Measurements from ENCODE around the gene SLC44A1. TPM values are rescaled to one million over a fixed set of nuclear protein-coding genes. Genes with fewer than 3 reads are reported as not detected.

Gene SLC44A1
- total and polyA plus RNA-seq, 12 donors, result 6.8 to 73.1 (median 36.3) TPM

GRCh38 chr9:105333076-105333475 is 88.6 kb downstream of the SLC44A1 start:
- H3K4me3 ChIP-seq, result no peak overlapping the region
- peaks cover 0 to 5% of the 10 kb centered on the region in 2 donors for H3K36me3 ChIP-seq (replicated peaks in 1 of 2)
- no peaks in the 10 kb centered on the region for H3K27me3 ChIP-seq
- no peak for DNase-seq
- no peaks in the 10 kb centered on the region for H3K9me3 ChIP-seq (replicated peaks in 1 of 3)
- peaks cover 0 to 14% of the 10 kb centered on the region in 2 donors for H3K4me1 ChIP-seq (replicated peaks in 1 of 2)
- 93 to 100% (median 99%) methylated on average over 1 of the region's 1 CpG for WGBS, 4 donors
- TF ChIP-seq CTCF (IDR thresholded peaks at IDR 0.05), result no peak
- no peak for TF ChIP-seq POLR2A (IDR thresholded peaks at IDR 0.05)
- H3K27ac ChIP-seq, result no peak overlapping the region
- intact Hi-C loops (cut with DNase I), result no loop called here

DNA sequence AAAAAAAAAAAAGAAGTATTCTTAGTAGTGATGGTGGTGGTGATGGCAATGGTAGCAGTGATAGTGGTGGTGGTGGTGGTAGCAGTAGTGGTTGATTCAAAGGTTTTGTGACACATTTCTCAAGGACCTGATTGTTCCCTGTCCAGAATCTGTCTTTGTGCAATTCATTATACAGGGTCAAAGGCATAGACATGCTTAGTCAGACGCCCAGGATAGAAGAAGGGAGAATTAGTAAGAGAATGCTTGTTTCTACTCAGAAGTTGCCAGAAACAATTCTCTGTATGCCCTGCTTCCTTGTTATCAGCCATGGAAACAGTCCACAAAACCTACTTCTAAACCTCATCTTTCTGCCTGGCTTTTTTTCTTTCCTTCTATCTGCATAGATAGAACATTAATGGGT is 89.4 kb downstream of the SLC44A1 start:
- Histone ChIP-seq H3K27me3 (no peaks in the 10 kb centered on the region), H3K4me3 (no peak overlapping the region), H3K4me1 (replicated peaks in 1 of 2) (peaks cover 0 to 14% of the 10 kb centered on the region in 2 donors), H3K36me3 (replicated peaks in 1 of 2) (peaks cover 0 to 5% of the 10 kb centered on the region in 2 donors), H3K9me3 (replicated peaks in 1 of 3) (no peaks in the 10 kb centered on the region), H3K27ac (peak overlapping the region in 1 of 5 donors; percentile 35)
- DNase-seq, result peak in 1 of 7 donors; percentile 10
- intact Hi-C loops (cut with DNase I), result no loop called here
- 18 to 52% (median 48%) methylated on average over 1 of the region's 1 CpG for WGBS, 4 donors
- TF ChIP-seq CTCF (IDR thresholded peaks at IDR 0.05) (no peak), POLR2A (IDR thresholded peaks at IDR 0.05) (no peak)

DNA sequence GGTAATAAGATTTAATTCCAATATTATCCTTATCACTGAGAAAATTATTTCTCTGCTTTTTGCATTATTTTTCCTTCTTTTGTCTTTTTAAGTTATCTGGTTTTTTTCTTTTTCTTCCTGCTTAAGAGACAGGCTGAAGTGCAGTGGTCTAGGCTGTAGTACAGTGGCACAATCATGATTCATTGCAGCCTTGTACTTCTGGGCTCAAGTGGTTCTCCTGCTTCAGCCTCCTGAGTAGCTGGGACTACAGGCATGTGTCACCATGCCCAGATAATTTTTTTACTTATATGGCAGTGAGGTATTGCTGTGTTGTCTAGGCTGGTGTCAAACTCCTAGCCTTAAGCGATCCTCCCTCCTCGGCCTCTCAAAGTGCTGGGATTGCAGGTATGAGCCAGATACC is 93.9 kb downstream of the SLC44A1 start:
- Histone ChIP-seq H3K27me3 (no peaks in the 10 kb centered on the region), H3K9me3 (replicated peaks in 1 of 3) (no peaks in the 10 kb centered on the region), H3K4me3 (no peak overlapping the region), H3K27ac (no peak overlapping the region), H3K36me3 (replicated peaks in 1 of 2) (peaks cover 0 to 5% of the 10 kb centered on the region in 2 donors), H3K4me1 (replicated peaks in 1 of 2) (peaks cover 0 to 22% of the 10 kb centered on the region in 2 donors)
- no peak for DNase-seq
- TF ChIP-seq CTCF (IDR thresholded peaks at IDR 0.05) (no peak), POLR2A (IDR thresholded peaks at IDR 0.05) (no peak)
- 97 to 100% (median 100%) methylated on average over 2 of the region's 2 CpGs for WGBS, 4 donors
- intact Hi-C loops (cut with DNase I), result loop anchor here in 1 of 2 donors (5.0 kb wide), 1 partner anchor 161 kb away; no protein-coding TSS in a partner anchor

DNA sequence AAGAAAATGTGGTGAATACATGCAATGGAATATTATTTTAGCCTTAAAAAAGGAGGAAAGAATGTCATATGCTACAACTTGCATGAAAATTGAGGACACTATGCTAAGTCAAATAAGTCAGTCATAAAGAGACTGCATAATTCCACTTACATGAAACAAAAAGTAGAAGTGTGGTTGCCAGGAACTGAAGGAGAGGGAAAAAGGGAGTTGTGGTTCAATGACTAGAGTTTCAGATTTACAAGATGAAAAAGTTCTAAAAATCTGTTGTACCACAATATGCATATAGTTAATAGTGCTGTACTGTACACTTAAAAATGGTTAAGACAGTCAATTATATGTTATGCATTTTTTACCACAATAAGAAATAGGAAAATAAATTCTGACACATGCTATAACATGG is 95.4 kb downstream of the SLC44A1 start:
- no peak for TF ChIP-seq POLR2A (IDR thresholded peaks at IDR 0.05)
- no peak for TF ChIP-seq CTCF (IDR thresholded peaks at IDR 0.05)
- Histone ChIP-seq H3K9me3 (replicated peaks in 1 of 3) (no peaks in the 10 kb centered on the region), H3K27ac (no peak overlapping the region), H3K36me3 (replicated peaks in 1 of 2) (peaks cover 0 to 5% of the 10 kb centered on the region in 2 donors), H3K4me1 (replicated peaks in 1 of 2) (peaks cover 0 to 13% of the 10 kb centered on the region in 2 donors), H3K27me3 (no peaks in the 10 kb centered on the region), H3K4me3 (no peak overlapping the region)
- DNase-seq, result no peak
- intact Hi-C loops (cut with DNase I), result loop anchor here in 1 of 2 donors (5.0 kb wide), 1 partner anchor 163 kb away; no protein-coding TSS in a partner anchor

Measured in adrenal gland (tissue), 12 donors.